A673 (cell line): ENCODE results near the gene DHRS12. TPM values are rescaled to one million over a fixed set of nuclear protein-coding genes. Genes with fewer than 3 reads are reported as not detected.

Experiments
- BruUV-seq: library from RNA; stranded (reverse); fragments of 400-500 nt; replicated peaks from 2 replicates; lab custom pipeline; 2021; lab: Mats Ljungman, UMichigan
- CTCF ChIA-PET: fragments of 300-600 bp; sonication (Branson Sonifier 250); formaldehyde crosslinking; loops from one replicate; lab custom pipeline; 2022; ENCODE audit warnings: antibody characterized with exemption; lab: Charles Lee
- POLR2A ChIA-PET: fragments of 300-600 bp; sonication (Branson Sonifier 250); formaldehyde crosslinking; loops from one replicate; lab custom pipeline; 2022; ENCODE audit warnings: antibody characterized with exemption; ENCODE audit not compliant: low non-redundant PET; lab: Charles Lee
- DNase-seq: peaks from one replicate; pipeline ENCODE4 v3.0.0-alpha.2; 2015; ENCODE audit warnings: low spot score
- H3K27ac ChIP-seq: fragments of 200-600 bp; sonication (generic); 2 replicates; pipeline ENCODE4 v1.5.1; 2016; ENCODE audit warnings: mixed run types, low read depth, mild to moderate bottlenecking, mixed read lengths, antibody characterized with exemption, low read length; ENCODE audit not compliant: poor library complexity, severe bottlenecking
- H3K27me3 ChIP-seq: fragments of 200-600 bp; sonication (generic); replicated peaks from 2 replicates; pipeline ENCODE4 v1.6.1; 2017; ENCODE audit warnings: mixed run types, low read depth, mild to moderate bottlenecking, mixed read lengths, antibody characterized with exemption, low read length; ENCODE audit not compliant: insufficient read depth, poor library complexity
- H3K36me3 ChIP-seq: fragments of 200-600 bp; sonication (generic); 2 replicates; pipeline ENCODE4 v1.6.1; 2016; ENCODE audit warnings: mixed run types, mild to moderate bottlenecking, mixed read lengths, antibody characterized with exemption, low read length; ENCODE audit not compliant: insufficient read depth, poor library complexity, severe bottlenecking
- H3K4me1 ChIP-seq: fragments of 200-600 bp; sonication (generic); 2 replicates; pipeline ENCODE4 v1.6.1; 2017; ENCODE audit warnings: mixed run types, mild to moderate bottlenecking, mixed read lengths, antibody characterized with exemption, low read length; ENCODE audit not compliant: insufficient read depth, poor library complexity, severe bottlenecking
- H3K4me3 ChIP-seq: fragments of 200-600 bp; sonication (generic); 2 replicates; pipeline ENCODE4 v1.5.1; 2016; ENCODE audit warnings: low read depth, mixed run types, mild to moderate bottlenecking, mixed read lengths, low read length; ENCODE audit not compliant: poor library complexity, severe bottlenecking
- H3K9me3 ChIP-seq: fragments of 200-600 bp; sonication (generic); 2 replicates; pipeline ENCODE4 v1.6.1; 2016; ENCODE audit warnings: mixed run types, low read depth, mild to moderate bottlenecking, mixed read lengths, antibody characterized with exemption, low read length; ENCODE audit not compliant: poor library complexity, severe bottlenecking
- EZH2 ChIP-seq: fragments of 200-600 bp; sonication (generic); IDR thresholded peaks from 2 replicates; pipeline ENCODE4 v1.6.1; 2017; ENCODE audit warnings: borderline replicate concordance, low read depth, mild to moderate bottlenecking, mixed read lengths, antibody characterized with exemption, low read length; ENCODE audit not compliant: poor library complexity, severe bottlenecking
- intact Hi-C: fragments of 100-400 bp; cut with micrococcal nuclease; formaldehyde crosslinking; loops from one replicate; pipeline ENCODE4 v1.10.0; 2022; ENCODE audit not compliant: unreplicated experiment
- total RNA-seq: library from RNA; stranded (reverse); gene quantifications from 2 replicates; pipeline ENCODE4 v1.2.3, GENCODE V29; 2021
- TF ChIP-seq, protein P1 (sequence below): fragments of 300-800, 200-600 bp; sonication (generic); conservative IDR thresholded peaks from 2 replicates; pipeline ENCODE4 v1.5.1; 2017; ENCODE audit warnings: low read depth, mild to moderate bottlenecking, antibody characterized with exemption, low read length, moderate library complexity, mixed read lengths

DHRS12 gene
- total RNA-seq, 1 experiment from 2014 or later: 2.8 TPM

DNA sequence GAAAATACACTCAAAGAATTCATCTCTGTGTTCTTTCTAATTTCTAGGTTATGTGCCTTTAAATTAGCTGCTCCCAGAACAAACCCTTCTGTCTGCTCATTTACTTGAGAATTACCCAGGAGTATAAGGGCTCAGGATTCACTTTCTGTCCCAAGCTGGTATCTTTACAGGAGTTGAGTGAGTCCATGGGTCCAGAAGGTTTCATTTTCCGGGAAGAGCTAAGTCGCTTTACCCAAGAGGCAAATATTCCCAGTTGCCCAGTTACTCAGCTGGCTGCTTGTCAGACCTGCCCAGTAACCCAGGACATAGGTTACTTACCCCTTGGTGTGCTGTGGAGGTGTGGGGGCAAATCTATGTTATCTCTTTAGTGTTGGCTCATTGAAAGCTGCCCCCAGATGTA is 47.3 kb downstream of the DHRS12 start:
- no peaks in the 10 kb centered on the region for H3K27me3 ChIP-seq
- no peak for DNase-seq
- no peaks in the 10 kb centered on the region for H3K9me3 ChIP-seq
- peaks cover 93% of the 10 kb centered on the region for H3K36me3 ChIP-seq
- no peaks in the 10 kb centered on the region for H3K4me1 ChIP-seq
- ChIA-PET POLR2A (no interaction called here), CTCF (no interaction called here)
- no peak overlapping the region for H3K4me3 ChIP-seq
- no TSS peak for BruUV-seq
- TF ChIP-seq EZH2: no peak
- TF ChIP-seq, protein P1, sequence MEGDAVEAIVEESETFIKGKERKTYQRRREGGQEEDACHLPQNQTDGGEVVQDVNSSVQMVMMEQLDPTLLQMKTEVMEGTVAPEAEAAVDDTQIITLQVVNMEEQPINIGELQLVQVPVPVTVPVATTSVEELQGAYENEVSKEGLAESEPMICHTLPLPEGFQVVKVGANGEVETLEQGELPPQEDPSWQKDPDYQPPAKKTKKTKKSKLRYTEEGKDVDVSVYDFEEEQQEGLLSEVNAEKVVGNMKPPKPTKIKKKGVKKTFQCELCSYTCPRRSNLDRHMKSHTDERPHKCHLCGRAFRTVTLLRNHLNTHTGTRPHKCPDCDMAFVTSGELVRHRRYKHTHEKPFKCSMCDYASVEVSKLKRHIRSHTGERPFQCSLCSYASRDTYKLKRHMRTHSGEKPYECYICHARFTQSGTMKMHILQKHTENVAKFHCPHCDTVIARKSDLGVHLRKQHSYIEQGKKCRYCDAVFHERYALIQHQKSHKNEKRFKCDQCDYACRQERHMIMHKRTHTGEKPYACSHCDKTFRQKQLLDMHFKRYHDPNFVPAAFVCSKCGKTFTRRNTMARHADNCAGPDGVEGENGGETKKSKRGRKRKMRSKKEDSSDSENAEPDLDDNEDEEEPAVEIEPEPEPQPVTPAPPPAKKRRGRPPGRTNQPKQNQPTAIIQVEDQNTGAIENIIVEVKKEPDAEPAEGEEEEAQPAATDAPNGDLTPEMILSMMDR: no peak
- intact Hi-C loops: no loop called here
- no peak overlapping the region for H3K27ac ChIP-seq

DNA sequence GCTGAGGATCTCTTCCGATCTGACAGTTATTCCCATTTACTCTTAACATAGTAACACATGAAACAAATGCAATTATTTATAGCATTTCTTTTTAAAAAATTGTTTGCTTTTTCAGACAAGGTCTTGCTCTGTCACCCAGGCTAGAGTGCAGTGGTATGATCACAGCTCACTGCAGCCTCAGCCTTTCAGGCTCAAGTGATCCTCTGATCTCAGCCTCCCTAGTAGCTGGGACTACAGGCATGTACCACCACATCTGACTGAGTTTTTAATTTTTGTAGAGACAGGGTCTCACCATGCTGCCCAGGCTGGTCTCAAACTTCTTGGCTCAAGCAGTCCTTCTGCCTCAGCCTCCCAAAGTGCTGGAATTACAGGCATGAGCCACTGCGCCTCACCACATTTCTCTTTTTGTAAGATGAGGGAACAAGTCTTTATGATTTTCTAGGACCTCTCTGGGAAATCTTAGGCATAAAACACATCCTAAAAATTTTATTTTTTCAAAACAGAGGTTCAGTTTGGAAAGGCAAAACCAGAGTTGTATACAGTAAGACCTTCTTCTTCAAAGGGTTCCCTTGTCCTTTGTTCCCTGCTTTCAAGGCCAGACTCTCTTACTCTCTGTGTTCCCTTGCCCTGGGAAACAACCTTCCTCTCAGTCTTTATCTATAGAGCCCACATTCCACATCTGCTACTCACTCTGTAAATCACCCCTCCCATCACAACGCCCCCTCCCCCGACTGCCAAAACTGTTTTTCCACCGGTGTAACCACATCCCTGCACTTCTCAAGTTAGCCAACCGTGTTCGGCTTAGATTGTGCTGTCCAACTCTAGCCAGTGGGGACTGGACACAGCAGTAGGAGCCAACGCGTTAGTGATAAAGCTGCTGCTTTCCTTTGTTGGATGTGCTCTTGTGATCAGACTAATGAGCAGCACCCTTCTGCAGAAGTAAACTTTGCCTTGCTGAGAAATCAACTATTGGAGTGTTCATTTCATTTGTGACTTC is 56.2 kb downstream of the DHRS12 start:
- Histone ChIP-seq H3K4me3 (no peak overlapping the region), H3K4me1 (no peaks in the 10 kb centered on the region), H3K27me3 (no peaks in the 10 kb centered on the region), H3K9me3 (peaks cover 22% of the 10 kb centered on the region), H3K36me3 (peaks cover 74% of the 10 kb centered on the region), H3K27ac (no peak overlapping the region)
- CTCF ChIA-PET: no interaction called here
- POLR2A ChIA-PET: no interaction called here
- DNase-seq: no peak
- no peak for TF ChIP-seq EZH2
- TF ChIP-seq, protein P1: no peak
- intact Hi-C loops: no loop called here
- no TSS peak for BruUV-seq

DNA sequence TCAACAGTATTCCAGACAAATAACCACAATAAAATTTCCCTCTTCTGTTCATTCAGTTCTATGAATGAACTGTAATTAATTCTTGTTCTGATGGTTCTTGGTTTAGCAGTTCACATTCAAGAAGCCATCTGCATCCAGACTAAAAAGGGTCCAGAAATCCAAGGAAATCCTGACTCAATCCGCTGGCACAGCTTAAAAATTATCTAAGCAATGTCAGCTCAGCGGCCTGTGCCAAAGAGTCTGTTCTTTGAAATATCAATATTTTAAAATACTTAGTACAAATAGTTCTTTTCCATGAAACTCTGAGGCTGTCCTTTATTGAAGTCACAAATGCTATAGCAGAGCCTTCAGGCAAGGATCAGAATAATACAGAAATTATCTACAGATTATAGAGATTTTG is 57.2 kb downstream of the DHRS12 start:
- Histone ChIP-seq H3K9me3 (peaks cover 22% of the 10 kb centered on the region), H3K4me3 (no peak overlapping the region), H3K27ac (no peak overlapping the region), H3K36me3 (peaks cover 67% of the 10 kb centered on the region), H3K27me3 (no peaks in the 10 kb centered on the region), H3K4me1 (no peaks in the 10 kb centered on the region)
- TF ChIP-seq, protein P1: no peak
- TF ChIP-seq EZH2: no peak
- ChIA-PET POLR2A (no interaction called here), CTCF (no interaction called here)
- intact Hi-C loops: no loop called here
- BruUV-seq: no TSS peak
- DNase-seq: no peak
